Erythroblast (primary cell): Measurements from ENCODE around the gene GOLM1.
"Not testable (repeated sequence)": the region's sequence is repeated elsewhere in the genome, so short reads cannot be mapped to it uniquely, and the experiment has no call there.

Source experiments
- DNase-seq, 2 experiments: peaks; one replicate each; lab custom pipeline; 2025; lab: John Stamatoyannopoulos, UW
- GATA1 ChIP-seq: IDR thresholded peaks from 2 replicates; pipeline ENCODE4 v1.6.1; 2011; ENCODE audit warnings: low read depth, mild to moderate bottlenecking, control low read depth, low read length, moderate library complexity
- POLR2A ChIP-seq: IDR thresholded peaks from 2 replicates; pipeline ENCODE4 v1.6.1; 2011; ENCODE audit warnings: mild to moderate bottlenecking, low read length

GOLM1 gene, protein sequence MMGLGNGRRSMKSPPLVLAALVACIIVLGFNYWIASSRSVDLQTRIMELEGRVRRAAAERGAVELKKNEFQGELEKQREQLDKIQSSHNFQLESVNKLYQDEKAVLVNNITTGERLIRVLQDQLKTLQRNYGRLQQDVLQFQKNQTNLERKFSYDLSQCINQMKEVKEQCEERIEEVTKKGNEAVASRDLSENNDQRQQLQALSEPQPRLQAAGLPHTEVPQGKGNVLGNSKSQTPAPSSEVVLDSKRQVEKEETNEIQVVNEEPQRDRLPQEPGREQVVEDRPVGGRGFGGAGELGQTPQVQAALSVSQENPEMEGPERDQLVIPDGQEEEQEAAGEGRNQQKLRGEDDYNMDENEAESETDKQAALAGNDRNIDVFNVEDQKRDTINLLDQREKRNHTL

DNA sequence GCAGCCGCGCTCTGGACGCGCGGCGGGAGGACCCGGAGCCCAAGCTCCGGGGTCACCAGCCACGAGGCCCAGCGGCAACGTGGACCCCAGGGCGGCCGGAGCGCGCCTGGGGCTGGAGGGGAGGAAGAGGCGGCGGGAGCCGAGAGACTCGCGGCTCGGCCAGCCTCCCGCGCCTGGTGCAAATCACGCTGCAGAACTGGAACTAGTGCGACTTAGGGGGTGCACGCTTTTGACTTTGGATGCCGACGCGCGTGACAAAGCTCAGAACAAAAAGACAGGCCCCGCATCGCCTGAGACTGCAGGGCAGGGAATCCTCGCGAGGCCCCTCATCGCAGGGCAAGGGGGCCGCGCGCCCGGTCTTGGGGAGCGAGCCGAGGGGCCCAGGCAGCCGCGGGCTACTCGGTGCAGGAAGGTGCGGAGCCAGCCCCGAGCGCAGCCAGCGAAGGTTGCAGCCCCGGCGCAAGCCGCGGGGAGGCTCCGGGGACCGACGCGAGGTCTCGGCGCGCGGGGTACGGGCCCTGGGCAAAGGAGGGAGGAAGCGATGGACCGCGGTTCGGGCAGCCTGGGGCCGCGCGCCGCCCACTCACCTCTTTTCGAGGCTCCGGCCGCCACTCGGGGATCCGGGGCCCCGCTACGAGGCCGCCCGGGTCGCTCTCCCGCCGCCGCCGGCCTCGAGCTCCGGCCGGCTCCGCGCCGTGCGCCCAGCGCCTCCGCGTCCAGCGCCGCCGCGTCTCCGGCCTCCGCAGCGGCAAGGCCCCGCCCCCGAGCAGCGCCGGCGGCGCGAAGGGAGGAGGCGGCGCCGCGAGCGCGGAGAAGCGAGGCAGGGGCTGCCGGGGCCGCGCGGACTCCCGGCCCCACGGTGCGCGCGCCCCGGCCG is at the start of gene GOLM1:
Gene GOLM1, minus strand, starts transcription at position 735 of the 877 bp plus-strand sequence. CDS start 20,238 bp downstream, outside the sequence.
- TF ChIP-seq POLR2A = no peak
- no peak for TF ChIP-seq GATA1
- DNase-seq = peak; percentile 82 to 87

DNA sequence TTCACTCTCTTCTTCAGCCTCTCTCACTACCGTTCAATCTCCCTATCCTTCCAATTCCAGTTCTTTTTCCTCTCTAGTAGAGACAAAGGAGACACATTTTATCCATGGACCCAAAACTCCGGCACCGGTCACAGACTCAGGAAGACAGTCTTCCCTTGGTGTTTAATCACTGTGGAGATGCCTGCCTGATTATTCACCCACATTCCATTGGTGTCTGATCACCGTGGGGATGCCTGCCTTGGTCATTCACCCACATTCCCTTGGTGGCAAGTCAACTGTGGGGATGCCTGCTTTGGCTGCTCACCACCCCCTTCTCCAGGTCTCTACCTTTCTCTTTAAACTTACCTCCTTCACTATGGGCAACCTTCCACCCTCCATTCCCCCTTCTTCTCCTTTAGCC is 47.3 kb upstream of the GOLM1 start:
- DNase-seq = not testable (repeated sequence)

- not testable (repeated sequence) for DNase-seq
These were observed 46.6 kb upstream of the GOLM1 start for GRCh38 chr9:86145960-86146359.

GRCh38 chr9:86142973-86143372 is 43.6 kb upstream of the GOLM1 start:
- TF ChIP-seq GATA1 (no peak), POLR2A (no peak)
- DNase-seq = no peak

DNA sequence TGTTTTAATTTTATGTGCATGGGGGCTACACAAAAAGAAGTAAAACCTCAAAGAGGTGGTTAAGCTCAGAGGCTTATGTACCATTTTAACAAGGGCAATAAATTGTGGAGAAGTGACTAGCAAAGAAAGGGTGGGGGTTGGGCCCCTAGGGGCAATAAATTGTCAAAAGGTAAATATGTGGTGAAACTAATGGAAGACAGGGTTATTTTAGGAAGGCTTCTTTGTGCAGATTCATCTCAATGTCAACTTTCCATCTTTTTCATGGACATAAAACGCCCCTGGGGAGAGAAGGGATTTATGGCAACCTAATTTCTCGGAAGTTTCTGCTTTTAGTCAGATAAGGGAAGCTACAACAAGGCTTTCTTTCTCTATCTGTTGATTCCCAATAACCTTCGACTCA is 42.5 kb upstream of the GOLM1 start:
- no peak for DNase-seq
- TF ChIP-seq GATA1 (no peak), POLR2A (no peak)

DNA sequence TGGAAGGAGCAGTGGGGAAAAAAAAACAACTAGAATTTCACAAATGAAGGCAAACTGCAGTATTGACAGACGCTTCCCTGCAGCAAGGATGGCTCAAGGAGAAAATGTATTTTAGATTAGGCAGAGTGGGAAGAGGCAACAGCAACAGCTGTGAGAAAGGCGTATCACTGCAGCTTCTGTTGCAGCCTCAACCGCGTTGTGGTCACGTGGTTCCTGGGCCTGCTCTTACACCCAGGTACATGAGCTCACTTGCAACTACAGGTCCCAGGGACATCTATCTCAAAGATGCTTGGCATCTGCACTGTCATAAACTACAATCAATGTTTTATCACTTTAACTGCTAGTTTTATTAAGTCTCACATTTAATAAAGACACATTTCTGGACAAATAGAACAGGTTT is 36.0 kb upstream of the GOLM1 start:
- TF ChIP-seq POLR2A = no peak
- no peak for TF ChIP-seq GATA1
- DNase-seq = peak; percentile 46 to 64

DNA sequence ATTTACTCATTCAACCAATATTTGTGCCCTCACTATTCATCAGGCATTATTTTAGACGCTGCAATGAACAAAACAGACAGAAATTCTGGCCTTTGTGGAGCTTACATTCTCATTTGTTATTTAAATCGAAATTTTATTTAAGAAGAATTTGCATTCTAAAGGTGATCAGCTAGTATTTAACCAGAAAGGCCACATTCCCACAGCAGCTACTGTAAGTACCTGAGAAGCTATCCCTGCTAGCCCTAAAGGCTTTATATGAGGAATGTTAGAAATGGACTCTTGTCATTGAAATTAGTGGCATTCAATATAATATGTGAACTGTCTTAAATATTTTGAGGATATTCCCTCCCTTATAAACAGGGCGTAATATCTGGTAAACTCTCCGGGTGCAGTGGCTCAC is 35.0 kb upstream of the GOLM1 start:
- DNase-seq = no peak
- no peak for TF ChIP-seq POLR2A
- TF ChIP-seq GATA1 = no peak

- no peak for TF ChIP-seq GATA1
- TF ChIP-seq POLR2A = no peak
- DNase-seq = peak in 1 of 2 experiments; percentile 31
These were observed 29.0 kb upstream of the GOLM1 start for GRCh38 chr9:86128235-86128822.

GRCh38 chr9:86126998-86127972 is 27.9 kb upstream of the GOLM1 start:
- DNase-seq = peak; percentile 91 to 97
- peak; percentile 62 for TF ChIP-seq GATA1
- peak; percentile 14 for TF ChIP-seq POLR2A

DNA sequence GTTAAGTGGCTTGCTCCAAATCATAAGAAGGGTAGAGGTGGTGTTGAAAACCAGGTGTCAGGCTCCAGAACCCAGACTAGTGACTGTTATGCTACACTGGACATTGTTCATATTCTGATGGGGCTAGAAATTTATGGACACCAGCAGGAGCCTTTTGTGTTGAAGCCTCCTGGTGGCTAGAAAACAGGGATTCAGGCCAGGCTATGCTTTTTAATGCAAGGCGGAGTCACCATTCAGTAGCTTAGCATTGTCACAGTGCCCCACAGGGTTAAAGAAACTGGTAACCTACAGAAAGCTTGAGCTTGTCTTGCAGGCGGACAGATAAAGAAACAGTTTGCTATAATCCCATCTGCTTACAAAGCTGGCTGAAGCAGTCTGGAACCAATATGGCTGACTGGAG is 23.0 kb upstream of the GOLM1 start:
- TF ChIP-seq POLR2A (no peak), GATA1 (no peak)
- peak; percentile 32 to 72 for DNase-seq

DNA sequence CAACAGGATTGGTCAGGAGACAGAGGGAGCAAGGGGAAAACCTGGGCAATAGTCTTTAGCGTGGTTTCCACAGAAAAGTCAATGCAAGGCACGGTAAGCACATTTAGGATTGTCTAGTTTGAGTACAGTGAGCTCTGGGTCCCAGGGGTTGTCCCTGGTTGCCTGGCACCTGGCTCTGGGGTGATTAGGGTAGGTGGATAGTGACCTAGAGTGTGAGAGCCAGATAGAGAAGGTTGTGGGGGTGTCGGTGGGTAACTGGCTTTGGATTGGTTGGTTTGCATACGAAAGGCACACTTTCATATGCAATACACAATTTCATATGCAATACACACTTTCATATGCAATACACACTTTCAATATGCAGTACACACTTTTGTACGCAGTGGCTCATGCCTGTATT is 20.1 kb upstream of the GOLM1 start:
- TF ChIP-seq POLR2A (no peak), GATA1 (no peak)
- DNase-seq = peak; percentile 6 to 60

DNA sequence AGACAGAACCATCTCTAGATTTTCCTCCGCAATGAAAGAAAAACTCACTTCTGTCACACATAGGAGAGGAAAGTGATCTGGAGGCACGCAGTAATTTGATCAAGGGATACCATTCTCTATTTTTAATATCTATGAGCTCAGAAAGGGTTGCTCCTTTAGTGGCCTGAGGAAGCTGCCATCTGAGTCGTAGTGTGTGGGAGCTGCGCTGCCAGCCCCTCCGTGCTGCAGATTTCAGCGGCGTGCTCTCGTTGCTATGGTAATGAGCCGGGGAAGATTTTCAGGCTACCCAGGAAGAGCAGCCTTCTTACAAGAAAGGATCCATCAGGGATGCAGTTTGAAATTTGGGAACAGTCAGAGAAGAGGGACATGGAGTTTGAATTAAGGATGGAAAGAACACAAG is 17.1 kb upstream of the GOLM1 start:
- TF ChIP-seq POLR2A (no peak), GATA1 (no peak)
- DNase-seq = no peak

- TF ChIP-seq POLR2A (no peak), GATA1 (no peak)
- DNase-seq = no peak
These were observed 16.5 kb upstream of the GOLM1 start for GRCh38 chr9:86115886-86116285.
